Hindlimb muscle (tissue), 1 donor: ENCODE data around the gene DENND10. TPM values are rescaled to one million over a fixed set of nuclear protein-coding genes. Genes with fewer than 3 reads are reported as not detected.
"Not testable (repeated sequence)": the region's sequence is repeated elsewhere in the genome, so short reads cannot be mapped to it uniquely, and the experiment has no call there.

Experiments
- DNase-seq: peaks from one replicate; pipeline ENCODE4 v3.0.0-alpha.2; 2013
- polyA plus RNA-seq: library from polyadenylated mRNA; unstranded; fragments of 120-200 nt; gene quantifications from one replicate; pipeline ENCODE4 v1.2.1, GENCODE V29; 2013; ENCODE audit not compliant: insufficient read length

DENND10 gene
- polyA plus RNA-seq = 28.2 TPM

DNA sequence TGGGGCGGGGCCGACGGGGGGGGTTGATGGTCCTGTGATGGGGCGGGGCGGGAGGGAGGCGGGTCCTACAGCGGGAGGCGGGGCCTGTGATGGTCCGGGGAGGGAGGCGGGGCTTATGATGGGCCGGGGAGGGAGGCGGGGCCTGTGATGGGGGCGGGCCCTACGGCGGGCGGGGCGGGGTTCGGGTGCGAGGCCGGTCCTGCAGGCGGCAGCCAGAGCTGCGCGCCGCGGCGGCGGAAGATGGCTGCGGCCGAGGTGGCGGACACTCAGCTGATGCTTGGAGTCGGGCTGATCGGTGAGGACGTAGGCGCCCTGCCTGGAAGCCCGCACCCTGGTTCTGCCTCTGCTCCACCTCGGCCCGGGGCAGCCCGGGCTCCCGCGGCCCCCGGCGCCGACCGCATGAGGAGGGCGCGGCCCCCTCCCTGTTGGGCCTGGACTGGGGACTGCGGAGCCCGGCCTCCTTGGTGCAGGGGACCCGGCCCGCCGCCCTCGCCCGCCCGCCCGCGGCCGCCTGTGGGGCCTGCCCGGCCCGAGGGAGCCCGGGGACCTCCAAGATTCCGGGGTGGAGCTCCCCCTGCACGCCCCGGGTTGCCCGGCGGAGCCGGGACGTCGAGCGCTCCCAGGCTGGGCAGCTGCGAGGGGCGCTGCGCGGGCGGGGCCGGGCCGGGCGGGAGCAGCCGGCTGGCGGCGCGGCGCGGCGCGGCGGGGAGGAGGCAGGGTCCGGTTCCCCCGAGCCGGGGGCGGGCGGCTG lies at the start of gene DENND10:
Gene DENND10 (plus strand): TSS at position 211 of the 751 bp plus-strand sequence. CDS start 30 bp downstream, at position 241.
- DNase-seq = peak; percentile 81

DNA sequence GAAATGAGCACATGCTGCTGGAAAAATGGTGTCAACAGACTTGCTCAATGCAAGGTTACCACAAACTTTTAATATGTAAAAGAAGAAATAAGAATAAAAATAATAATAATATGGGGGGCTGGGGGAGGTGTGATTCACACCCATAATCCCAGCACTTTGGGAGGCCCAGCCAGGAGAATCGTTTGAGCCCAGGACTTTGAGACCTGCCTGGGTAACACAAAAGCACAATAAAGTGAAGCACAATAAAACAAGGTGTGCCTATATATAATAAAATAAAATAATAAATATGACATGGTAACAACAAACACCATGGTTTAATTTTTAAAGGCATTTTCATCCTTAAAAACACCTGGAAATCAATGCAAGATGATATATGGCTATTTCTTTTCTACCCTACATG lies 48.4 kb upstream of the DENND10 start:
- no peak for DNase-seq

DNA sequence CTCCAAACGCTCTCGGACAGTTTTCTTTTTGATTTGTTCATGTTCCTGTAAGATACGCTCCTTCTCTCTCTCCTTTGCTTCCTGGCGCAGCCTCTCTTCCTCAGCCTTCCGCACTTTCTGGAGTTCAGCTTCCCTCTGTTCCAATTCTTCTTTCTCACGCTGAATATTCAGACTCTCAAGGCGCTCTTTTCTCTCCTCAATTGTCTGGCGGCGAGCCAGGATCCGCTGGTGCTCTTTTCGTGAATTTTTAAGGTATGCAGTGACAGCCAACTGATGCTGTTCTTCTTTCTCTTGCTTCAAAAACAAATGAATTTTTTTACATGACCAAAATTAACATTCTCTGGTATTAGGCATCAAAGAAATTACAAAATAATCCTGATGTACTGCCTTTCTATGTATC lies 45.9 kb upstream of the DENND10 start:
- no peak for DNase-seq

DNA sequence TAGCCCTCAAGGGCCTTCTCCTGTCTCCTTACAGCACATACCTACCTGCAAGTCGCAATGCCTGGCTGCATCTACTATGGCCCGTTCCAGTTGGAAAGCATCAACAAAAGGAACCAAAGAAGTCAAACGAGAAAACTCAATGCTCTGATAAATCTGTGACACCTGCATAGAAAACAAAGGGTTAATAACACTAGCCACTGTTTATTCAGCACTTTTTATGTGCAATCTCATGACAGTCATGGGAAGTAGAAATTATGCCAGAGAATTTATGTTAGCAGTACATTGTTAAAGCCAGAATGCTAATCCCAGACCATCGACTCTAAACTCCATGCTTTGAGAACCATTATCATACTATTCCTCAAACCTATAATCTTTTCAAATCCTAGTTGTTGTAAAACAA lies 44.4 kb upstream of the DENND10 start:
- DNase-seq = no peak

DNA sequence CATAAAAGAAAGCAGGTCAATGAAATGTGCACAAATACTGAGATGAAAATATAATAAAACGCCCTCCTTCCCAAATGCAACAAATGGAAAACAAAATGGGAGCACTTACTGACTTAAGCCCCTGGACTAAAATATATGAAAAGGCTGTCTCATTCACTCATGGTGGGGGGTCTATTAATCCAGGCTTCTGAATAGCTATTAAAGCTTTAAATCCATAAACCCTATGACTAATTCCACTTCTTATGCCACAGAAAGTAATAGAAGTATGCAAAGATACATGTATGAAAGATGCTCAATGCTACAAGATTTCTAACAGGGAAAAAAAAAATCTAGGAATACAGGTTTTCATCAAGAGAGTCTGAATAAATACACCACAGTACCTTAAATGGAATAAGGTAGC lies 43.8 kb upstream of the DENND10 start:
- no peak for DNase-seq

GRCh38 chr10:119061352-119061751 lies 42.6 kb upstream of the DENND10 start:
- no peak for DNase-seq

- no peak for DNase-seq
Measured at GRCh38 chr10:119061926-119062325, 42.0 kb upstream of the DENND10 start.

DNA sequence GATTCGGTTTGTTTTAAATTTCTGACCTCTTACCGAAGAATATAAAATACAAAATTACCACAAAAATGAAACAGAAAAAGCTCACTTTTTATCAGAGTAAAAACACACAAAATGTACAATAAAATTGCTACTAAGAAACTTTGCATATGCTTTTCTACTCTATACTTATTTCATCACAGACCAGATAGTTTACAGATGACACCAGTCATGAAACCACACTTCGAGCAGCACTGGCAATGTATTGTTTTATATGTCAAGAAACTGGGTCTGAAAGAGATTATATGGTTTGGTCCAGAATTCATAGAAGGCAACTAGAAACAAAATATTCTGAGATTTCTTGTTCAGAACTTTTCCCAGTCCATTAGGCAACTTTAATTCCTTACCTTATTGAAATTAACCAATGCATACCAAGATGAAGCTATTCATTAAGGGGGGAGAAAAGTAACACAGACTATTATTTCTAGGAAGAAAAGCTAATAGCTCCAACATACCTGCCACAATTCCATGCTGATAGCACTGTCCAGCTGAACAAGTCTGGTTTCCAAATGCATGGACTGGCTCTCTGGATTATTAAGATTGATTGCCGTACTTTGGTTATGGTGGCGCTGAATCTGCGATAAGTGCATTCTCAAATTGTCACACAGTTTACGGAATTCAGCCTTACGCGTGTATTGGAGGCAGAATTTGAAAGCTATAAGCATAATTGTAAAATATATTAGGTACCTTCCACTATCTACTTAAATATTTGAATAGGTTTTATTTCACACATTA lies 33.3 kb upstream of the DENND10 start:
- no peak for DNase-seq

- DNase-seq = no peak
Measured at GRCh38 chr10:119073584-119073983, 30.3 kb upstream of the DENND10 start.

- no peak for DNase-seq
Measured at GRCh38 chr10:119078422-119079179, 25.3 kb upstream of the DENND10 start.

DNA sequence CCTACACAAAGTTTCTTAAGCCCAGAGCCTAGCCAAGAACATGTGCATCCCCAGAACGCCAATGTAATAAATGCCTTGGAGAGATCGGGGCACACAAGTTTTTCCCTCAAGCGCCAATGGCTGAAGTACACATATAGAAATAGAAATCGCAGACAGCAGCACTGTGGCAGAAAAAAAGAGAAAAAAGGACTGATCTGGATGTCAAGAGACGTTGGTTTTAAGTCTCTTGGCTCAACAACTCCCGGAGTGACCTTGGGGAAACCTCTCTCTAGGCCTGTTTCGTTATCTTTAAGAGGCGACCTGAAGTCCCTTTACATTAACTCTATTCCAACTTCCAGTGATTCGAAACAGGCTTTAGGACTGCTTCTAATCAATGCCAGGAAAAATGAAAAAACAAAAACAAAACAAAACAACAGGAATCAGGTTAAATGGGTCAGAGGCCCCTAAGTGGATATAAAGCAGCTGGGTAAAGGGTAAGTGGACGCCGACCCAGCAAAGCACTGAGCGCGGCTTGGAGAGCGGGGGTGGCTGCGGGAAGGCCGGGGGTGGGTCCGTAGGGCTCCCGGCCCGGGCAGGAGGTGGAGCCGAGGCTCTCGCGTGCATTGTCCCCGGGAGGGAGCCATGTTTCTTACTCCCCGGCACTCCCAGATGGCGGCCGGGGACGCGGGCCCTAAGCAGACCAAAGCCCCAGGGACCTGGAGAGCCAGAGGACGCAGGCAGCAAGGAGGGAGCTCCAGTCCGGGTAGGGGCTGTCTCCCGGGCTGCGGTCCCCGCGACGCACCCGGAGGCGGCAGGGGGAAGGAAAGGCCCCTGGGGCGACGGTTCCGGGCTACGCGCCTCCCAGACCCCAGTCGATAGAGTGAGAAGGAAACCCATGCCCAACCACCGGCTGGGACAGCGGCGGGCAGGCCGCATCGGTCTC lies 24.1 kb upstream of the DENND10 start:
- DNase-seq = peak; percentile 76

DNA sequence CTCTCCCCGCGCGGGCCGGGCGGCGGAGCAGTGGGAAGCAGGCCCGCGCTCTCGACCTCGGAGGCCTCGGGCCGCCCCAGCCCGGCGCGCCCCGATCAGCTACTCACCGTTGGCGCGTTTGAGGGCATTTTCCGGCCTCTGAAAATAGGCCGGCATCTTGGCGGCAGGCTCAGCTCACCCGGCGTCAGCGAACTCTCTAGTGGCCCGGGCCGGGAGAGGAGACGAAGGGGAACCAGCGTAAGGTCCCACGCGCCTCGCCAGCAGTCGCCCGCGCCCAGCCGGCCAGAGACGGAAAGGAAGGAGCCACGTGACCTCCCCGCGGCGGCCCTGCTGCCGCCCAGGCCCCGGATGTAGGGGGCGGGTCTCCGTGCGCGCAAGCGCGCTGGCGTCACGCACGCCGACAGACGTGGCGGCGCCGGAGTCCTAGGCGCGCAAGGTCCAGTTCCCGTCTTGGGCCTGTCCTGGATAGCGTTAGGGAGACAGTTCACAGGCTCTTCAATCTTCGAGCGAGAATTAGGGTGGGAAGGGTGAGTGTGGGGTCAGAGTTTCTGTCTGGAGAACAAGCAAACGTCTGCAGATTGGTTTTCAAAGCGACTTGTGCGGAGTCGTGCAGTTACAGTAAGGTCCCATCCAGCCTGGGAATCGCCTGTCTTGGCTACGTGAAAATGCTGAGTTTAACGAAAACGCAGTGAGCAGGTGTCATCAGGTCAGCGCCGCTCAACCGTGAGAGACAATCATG lies 23.2 kb upstream of the DENND10 start, which contains the start of gene EIF3A:
Gene EIF3A (minus strand): TSS at position 297 of the 739 bp plus-strand sequence. CDS start 141 bp downstream, at position 156.
- DNase-seq = peak; percentile 98

GRCh38 chr10:119084896-119085295 lies 19.0 kb upstream of the DENND10 start:
- DNase-seq = no peak

GRCh38 chr10:119087271-119087882 lies 16.5 kb upstream of the DENND10 start:
- DNase-seq = no peak

DNA sequence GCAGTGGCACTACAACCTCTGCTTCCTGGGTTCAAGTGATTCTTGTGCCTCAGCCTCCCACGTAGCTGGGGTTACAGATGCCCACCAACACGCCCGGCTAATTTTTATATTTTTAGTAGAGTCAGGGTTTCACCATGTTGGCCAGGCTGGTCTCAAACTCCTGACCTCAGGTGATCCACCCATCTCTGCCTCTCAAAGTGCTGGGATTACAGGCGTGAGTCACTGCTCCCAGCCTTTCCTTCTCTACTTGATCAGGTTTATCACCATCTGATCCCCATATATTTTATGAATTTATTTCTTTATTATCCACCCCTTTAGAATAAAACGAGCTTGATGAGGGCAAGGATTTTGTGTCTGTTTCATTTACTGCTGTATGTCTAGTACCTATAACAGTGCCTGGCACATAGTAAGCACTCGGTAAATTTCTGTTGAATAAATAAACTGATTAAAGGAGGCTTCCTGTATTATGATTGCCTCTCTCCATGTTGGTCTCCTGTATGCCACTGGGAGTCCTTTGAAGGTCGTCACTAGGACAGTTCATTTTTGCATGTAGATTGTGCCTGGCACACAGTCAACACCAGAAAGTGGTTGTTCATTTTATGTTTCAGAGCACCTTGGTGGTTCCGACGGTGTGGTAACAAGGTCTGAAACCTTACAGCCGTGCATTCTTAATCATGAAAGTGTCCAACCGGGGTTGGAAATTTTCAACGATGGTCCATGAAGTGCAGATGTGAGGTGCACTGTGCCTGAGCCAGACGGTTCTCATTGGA lies 13.7 kb upstream of the DENND10 start:
- no peak for DNase-seq

DNA sequence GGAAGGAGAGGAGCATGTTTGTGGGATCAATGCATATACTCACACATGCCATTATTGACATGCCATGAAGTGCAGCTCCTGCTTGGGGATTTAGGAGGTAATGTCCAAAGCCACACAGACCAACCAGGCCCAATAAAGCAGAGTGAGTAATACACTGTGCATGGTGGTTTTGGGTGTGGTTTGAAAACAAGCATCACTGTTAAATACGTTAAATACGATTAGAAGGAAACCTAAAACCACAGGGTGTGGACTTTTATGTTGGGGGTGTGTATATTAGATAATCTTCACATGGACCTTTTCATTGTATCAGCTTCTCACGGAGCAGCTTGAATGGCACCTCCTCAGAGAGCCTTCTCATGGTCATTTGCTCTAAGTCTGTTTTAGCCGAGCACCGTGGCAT lies 12.9 kb upstream of the DENND10 start:
- no peak for DNase-seq

GRCh38 chr10:119095640-119096039 lies 8.3 kb upstream of the DENND10 start:
- DNase-seq = no peak

DNA sequence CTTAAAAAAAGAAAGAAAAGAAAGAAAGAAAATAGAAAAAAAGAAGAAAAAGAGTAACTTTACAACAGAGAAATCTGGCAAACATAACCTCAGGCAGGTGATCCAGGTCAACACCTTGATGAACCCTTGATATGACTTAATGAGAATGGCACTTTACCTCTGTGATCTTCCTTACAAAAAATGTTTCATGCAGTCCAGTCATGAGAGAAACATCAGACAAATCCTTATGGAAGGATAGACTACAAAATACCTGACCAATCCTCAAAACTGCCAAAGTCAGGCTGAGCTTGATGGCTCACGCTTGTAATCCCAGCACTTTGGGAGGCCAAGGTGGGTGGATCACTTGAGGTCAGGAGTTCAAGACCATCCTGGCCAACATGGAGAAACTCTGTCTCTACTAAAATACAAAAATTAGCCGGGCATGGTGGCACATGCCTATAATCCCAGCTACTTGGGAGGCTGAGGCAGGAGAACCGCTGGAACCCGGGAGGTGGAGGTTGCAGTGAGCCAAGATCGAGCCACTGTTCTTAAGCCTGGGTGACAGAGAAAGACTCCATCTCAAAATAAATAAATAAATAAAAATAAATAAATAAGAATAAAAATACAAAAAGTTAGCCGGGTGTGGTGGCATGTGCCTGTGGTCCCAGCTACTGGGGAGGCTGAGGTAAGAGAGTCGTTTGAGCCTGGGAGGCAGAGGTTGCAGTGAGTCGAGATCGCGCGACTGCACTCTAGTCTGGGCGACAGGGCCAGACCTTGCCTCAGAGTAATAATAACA lies 7.1 kb upstream of the DENND10 start:
- DNase-seq = not testable (repeated sequence)

- no peak for DNase-seq
Measured at GRCh38 chr10:119098576-119098975, 5.3 kb upstream of the DENND10 start.
